GM13976 (cell line): ENCODE measurements around the gene FRMD8.

Experiments
- DNase-seq: peaks from one replicate; pipeline ENCODE4 v3.0.0; 2012; ENCODE audit warnings: low spot score
- in situ Hi-C: fragments of 300-500 bp; cut with MboI; formaldehyde crosslinking; loops from one replicate; pipeline ENCODE4 v1.12.0; 2022; ENCODE audit warnings: low sequenced_read_pairs, mixed read lengths, inconsistent platforms; ENCODE audit not compliant: unreplicated experiment
- TF ChIP-seq, protein P1 (sequence below): IDR thresholded peaks from 2 replicates; pipeline ENCODE4 v1.5.1; 2012; ENCODE audit warnings: borderline replicate concordance, mild to moderate bottlenecking; ENCODE audit not compliant: insufficient read depth; ENCODE audit errors: extremely low read depth, missing control alignments, control extremely low read depth

The FRMD8 gene

DNA sequence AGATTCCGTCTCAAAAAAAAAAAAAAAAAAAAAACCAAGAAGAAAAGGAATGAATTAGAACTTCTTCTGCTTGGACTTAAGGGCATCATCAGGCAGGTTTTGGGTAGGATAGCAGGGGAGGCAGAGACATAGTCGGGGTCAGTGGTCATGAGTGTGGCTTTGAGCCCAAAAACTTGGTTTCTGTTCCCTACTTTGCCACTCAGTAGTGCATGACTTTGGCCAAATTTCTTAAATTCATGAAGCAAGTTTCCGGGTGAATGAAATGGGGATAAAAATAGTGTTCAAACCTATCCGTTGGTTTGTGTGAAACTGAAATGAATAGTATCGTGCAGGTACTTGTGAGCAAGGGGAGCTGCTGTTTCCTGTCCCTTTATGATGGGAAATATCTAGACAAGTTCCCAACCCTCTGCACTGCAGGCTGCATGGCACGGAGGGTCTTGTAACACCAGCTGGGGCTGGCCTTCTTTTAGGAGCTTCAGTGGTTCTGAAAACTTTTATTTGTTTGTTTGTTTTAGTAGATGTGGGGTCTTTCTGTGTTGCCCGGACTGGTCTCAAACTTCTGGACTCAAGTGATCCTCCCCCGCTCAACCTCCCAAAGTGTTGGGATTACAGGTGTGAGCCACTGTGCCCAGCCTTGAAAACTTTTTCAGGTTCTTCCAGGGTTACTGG, 54.5 kb downstream of the FRMD8 start:
- in situ Hi-C loops: no loop called here
- TF ChIP-seq, protein P1, sequence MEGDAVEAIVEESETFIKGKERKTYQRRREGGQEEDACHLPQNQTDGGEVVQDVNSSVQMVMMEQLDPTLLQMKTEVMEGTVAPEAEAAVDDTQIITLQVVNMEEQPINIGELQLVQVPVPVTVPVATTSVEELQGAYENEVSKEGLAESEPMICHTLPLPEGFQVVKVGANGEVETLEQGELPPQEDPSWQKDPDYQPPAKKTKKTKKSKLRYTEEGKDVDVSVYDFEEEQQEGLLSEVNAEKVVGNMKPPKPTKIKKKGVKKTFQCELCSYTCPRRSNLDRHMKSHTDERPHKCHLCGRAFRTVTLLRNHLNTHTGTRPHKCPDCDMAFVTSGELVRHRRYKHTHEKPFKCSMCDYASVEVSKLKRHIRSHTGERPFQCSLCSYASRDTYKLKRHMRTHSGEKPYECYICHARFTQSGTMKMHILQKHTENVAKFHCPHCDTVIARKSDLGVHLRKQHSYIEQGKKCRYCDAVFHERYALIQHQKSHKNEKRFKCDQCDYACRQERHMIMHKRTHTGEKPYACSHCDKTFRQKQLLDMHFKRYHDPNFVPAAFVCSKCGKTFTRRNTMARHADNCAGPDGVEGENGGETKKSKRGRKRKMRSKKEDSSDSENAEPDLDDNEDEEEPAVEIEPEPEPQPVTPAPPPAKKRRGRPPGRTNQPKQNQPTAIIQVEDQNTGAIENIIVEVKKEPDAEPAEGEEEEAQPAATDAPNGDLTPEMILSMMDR: no peak
- no peak for DNase-seq

DNA sequence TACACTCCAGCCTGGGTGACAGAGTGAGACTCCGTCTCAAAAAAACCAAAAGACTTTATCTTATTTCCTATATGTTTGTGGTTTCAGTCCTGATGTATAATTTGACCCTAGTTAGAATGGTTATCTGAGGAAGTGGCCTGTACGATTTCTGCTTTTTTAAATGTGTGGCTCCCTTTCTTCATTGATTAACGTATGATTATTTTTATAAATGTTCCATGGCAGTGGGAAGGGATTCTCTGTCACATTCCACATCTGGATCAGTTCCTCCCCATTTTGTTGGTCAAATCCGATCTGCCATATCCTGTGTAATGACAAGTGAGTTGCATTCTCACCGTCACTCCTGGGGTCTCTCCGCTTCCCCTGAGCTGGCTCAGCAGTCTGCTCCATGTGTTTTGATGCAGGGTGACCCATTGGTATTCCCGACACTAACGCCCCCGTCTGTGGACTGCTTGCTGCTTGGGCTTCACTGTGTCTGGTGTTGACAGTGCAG, 56.5 kb downstream of the FRMD8 start:
- no peak for DNase-seq
- TF ChIP-seq, protein P1: no peak
- in situ Hi-C loops: no loop called here

DNA sequence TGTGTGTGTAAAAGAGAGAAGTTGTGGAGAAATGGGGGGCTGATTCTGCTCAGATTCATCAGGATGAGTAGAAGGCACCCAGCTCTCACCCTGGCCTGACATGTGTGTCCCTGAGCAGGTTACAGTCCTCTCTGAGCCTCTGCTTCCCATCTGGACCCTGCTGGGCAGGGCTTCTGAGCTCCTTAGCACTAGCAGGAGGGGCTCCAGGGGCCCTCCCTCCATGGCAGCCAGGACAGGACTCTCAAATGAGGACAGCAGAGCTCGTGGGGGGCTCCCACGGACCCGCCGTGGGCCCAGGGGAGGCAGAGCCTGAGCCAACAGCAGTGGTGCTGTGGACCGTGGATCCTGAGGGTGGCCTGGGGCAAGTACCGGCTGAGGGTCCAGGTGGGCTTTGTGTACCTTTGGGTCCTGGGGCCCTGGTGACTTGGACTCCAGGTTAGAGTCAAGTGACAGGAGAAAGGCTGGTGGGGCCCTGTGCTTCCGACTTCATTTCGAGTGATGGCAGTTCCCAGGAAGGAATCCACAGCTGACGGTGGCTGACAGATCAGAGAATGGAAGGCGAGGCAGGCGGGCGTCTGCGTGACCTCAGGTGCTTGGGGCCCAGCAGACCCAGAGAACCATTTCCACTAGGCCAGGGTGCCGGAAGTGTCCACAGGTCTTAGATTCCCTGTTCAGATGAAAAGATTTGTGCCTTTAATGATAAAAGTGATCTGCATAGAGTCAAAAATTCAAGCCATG, 58.0 kb downstream of the FRMD8 start:
- in situ Hi-C loops: no loop called here
- no peak for DNase-seq
- TF ChIP-seq, protein P1: no peak

DNA sequence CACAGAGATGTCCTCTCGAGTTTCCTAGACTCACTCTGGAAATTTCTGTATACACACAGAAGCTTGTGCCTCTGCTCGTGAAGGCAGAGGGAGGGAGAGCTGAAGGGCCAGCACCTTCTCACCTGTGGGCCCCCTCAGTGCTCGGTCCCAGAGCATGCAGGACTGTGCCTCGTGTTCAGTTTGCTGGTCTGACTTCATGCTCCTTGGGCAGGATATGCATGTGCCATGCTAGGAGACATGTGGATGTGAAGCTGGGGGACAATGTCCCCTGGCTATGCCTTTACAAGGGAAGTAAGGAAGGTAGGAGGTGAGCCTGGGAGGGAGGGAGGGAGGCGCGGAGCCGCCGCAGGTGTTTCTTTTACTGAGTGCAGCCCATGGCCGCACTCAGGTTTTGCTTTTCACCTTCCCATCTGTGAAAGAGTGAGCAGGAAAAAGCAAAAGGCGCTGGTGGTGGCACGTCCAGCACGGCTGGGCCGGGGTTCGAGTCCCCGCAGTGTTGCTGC, 58.7 kb downstream of the FRMD8 start:
- DNase-seq: no peak
- TF ChIP-seq, protein P1: no peak
- in situ Hi-C loops: no loop called here

DNA sequence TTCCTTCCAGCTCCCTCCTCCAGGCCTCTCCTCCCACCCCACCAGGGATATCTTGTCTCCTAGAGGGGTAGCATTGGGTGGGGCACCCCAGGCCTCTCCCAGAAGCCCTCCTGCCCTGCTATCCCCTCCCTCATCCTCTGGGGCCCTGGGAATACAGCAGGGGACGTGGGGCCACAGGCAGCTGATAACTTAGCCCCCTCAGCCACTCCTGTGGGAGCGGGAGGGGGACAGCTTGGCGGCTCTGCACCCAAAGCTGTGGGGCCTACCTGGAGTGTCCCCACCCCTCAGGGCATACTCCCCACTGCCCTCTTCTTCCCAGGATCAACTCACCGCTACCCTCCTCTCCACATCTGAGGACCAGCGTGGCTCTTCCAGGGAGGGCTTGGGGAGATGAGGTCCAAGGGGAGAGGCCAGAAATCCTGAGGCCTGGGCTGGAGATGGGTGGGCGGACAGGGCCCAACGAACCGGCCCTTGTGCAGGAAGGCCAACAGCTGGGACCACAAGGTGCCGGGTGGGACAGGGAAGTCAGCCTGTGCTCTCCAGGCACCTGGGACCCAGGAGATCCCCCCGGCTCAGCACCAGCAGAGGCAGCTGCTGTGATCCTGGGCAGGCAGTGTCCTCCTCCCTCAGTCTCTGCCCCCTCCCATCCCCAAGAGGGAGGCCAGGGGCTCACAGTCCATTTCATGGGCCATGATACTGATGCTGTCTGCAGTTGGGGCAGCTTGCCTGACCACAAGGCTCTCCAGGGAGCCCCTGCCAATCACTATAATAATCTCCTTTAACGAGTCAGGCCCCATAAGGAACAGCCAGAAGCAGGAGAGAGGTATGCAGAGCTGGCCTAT, 59.4 kb downstream of the FRMD8 start:
- TF ChIP-seq, protein P1: no peak
- no peak for DNase-seq
- in situ Hi-C loops: no loop called here
